Inflammatory macrophage treated with lipopolysaccharide for 1 hour (primary cell): ENCODE results near the gene ABCA4.
A peak's percentile ranks its signal among the peaks of the same experiment; 100 is the strongest.

Experiments
- DNase-seq, 2 donors: peaks; one replicate each; pipeline ENCODE4 v3.0.0-alpha.2; 2020 to 2022

ABCA4 gene

DNA sequence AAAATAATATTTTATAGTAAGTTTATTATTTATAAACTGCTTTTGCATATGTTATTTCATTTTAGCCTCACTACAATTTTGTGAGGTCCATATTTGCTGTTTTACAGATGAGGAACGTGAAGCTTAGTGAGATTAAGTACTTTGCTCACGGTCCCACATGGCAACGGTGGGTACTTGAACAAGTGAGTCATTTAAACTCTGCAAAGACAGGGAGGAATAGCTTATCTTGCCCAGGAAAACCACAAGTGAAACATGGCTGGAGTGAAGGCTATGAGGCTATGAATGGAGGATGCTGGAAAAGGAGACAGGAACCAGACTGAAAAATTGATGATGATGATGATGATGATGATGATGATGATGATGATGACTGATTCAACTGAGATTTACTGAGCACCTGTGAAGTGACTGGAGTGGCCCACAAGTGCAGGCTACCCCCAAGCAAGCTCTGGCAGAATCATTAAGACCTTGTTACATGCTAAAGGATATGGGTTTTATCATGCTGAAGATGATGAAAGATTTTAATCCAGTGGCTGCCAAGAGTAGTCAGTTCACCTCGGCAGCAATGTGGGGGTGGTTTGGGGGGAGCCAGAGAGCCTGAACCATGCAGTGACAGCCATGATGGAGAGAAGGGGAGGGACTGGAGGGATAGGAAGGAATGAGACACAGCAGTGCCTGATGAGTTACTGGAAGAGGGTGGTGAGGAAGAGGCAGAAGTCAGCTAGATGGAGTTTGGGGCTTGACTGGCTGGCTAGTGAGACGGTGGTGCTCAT lies 1.4 kb upstream of the ABCA4 start:
- DNase-seq: no peak

DNA sequence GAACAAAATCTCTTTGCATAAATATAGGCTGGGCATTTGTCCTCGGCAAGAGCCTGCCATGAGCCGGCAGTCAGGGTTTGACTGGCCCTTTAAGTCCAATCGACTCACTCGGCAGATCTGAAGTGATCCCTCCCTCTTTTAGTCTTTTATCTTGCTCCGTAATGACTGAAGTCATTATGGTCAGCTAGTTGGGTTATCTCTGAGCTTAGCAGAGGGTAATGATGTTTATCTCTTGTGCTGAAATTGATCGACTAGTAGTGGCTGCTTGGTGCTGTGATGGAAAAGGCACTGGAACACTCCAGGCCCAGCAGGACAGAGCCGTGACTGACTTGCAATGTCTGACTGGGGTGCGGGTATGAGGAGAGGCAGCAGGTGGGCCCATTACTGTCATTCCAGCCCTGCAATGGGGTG lies 468 bp upstream of the ABCA4 start:
- DNase-seq: no peak

DNA sequence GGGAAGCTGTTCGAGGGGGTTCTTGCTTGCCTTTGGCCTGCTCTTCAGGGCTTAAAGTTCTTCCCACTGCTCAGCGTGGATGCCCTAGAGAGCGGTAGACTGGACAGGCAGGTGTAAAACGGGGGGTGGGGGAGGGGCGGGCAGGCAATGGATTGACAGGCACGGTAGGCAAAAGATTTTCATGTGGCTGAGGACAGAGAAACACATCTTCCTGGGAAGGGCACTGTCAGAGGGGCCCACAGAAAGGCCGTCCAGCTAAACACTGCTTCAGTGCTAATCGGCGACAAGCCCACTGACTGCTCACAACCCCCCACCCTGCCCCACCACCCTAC lies 412 bp downstream of the ABCA4 start:
- DNase-seq: no peak

DNA sequence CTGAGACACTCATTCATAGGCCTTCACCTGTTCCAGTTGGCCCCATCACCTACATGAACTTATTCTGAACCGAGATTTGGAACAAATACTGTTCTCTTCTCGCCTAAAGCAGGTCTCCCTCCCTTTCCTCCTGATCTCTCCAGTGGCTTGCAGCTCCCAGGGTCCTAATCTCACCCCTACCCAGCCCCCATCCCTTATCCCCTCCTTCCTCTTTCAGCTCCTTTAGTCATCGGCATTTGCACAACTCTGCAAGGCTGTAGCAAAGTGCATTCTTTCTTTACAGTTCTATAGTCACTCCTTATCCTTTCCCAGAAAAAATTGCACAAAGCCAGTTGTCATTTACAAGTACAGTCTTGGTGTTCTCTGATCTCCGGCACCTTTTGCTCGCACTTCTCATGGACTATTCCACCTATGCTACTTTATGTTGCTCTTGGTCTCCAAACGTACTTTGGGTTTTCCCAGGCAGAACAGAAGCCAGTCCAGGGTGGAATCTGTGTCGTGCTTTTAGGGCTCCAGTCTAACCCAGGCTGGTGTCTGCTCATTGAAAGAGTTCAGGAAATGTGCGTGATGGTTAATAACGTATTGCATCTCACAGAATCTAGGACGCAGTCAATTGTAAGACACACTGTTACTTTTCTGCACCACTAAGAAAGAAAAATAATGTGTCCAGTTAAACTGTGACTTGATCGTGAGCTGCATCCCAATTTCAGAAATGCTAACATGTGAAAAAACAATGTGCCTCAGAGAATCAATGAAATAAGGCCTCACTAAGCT lies 965 bp downstream of the ABCA4 start:
- DNase-seq: no peak

DNA sequence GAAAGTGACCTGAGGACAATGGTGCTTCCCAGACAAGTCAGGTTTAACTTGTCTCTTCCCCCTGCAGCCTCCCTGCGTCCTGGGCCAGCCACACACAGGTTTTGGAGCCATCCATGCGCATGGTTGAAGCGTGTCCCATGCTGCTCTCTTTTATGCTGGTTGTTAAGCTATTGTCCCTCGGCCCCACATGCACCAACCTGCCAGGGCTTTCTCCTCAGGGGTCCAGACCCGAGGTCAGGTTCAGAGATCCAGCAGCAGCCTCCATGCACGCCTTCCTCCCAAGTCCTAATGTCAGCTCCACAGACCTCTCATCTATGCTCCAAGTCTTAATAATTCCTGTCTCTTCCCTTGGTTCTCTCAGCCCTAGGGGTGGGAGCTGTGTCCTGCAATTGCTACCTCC lies 1.6 kb downstream of the ABCA4 start:
- DNase-seq: no peak

DNA sequence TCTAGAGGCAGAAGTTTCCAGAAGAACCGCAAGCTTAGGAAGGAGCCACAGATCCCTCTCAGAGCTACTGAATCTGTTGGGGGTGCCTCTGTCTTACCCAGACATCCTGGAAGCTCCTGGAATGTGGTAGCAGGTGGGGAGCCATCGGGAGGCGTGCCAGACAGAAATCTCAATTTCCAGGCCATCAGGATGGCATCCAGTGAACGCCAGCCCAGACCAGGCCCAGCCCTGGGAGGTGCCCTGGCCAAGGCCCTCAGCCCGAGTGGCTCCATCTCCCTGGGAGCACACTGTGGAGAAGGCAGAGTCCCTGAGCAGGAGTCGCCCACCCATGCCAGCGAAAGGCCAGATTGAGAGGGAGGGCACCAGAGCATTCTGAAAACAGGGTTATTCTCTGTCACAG lies 2.5 kb downstream of the ABCA4 start:
- no peak for DNase-seq

DNA sequence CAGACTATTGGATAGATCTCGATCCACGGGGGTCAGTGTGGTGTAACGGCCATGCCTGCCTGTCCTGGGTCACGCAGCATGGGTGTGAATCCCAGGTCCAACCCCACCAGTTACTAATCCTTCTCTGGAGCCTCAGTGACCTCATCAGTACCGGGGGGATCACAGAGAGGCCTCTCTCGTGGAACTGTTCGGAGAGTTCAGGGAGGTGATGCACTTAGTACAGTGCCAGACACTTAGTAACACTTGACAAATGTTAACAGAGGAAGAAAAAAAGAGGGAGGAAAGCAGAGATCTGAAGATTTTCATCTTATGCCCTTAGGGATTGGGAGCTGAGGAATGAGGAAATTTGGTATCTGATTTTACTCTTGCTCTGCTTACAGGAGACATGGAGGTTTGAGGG lies 2.9 kb downstream of the ABCA4 start:
- no peak for DNase-seq

DNA sequence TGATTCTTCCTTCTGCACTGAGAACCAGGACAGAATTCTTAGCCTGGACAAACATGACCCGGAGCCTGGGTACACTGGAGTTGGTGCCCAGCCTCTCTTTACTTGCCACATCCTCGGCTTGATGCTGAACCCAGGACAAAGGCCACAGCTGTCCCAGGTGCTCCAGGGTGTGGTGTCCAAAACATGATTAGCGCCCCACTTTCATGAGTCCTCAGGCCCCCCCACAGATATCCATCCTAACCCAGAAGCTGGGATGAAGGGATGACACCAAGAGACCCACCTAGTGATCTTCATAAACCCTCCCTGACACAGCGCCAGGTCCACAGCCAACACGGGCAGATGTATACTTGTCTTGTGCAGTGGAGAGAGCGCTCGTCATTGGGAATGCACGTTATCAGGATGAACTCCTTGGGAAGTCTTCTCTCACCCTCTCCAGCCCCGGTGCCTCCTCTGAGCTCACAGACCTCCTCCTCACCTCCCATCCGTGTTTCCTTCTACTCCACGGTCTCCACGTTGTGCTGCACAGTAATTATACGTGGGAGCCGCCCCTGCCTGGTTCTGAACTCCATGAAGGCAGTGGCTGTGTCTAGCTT lies 3.6 kb downstream of the ABCA4 start:
- no peak for DNase-seq

DNA sequence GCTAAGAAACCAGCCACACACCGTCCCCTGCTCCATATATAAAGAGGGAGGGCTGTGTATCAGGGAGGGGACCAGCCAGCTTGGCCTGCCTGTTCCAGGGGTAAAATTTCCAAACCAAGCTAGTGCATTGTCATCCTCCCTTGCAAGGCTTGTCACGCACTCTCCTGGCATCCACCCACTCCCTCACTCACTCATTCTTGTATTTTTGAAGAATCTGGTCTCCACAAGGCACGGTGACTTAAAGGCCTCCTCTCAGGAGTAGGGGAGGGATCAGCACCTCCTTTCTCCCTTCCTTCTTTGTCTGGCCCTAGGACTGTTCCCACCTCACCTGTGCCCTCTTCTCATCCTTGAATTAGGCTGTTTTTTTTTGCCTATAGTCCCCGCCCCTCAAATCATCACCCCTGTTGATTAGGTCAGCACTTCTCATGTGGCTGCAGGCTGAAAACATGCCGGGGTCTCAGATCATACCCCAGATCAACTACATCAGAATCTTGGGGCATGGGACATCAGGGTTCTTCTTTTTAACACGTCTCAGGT lies 5.0 kb downstream of the ABCA4 start:
- no peak for DNase-seq

DNA sequence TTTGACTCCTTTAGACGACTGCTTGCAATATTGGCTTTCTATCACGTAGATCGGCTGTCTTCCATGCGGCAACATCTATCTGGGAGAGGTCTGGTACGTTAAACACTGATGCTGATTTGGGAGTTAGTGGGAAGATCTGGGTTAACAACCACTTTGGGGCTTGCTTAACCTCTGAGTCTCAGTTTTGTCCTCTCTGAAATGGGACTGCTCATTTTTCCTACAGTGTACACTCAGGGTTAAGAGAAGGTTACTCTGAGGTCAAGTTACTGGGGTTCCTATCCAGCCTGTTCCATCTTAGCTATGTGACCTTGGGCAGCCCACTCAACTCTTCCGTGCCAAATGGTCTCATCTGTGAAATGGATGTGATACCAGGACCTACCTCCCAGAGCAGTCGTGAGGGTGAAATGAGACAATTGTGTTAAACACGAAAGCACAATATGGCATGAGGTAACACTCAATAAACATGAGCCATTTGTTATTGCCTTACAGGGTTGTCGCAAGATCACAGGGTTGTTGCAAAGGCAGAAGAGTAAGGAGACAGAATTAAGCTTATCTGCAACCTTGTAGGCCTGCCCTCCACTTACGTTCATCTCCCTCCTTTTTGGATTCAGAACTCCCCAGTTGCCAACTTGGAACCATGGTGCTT lies 5.6 kb downstream of the ABCA4 start:
- DNase-seq: no peak

DNA sequence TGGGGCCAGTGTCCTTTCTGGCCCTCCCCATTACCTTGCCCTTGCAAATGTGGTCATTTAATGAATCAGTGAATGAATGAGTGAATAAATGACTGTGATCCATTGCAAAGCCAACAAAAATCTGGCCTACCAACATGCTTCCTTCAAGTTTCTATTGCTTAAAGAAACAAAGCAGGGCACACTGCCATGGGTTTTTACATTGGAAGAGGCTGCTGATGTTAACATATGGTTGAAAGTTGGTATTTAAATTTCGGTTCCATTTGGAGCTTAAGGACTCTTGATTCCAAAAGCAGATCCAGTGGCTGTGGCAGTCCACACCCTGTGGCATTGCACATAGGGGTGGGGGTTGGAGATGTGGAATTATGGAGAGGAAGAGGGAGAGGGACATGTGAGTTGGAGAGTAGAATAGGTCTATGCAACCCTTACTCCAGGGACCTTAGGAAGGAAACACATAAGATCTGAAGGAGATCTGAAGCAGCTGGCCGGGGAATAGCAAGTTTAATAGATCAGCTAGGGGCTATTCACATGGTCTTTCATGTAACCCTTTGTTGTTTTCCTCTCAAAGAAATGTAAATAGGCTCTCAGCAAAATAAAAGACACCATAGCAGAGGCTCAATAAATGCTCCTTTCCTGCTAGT lies 7.2 kb downstream of the ABCA4 start:
- no peak for DNase-seq

DNA sequence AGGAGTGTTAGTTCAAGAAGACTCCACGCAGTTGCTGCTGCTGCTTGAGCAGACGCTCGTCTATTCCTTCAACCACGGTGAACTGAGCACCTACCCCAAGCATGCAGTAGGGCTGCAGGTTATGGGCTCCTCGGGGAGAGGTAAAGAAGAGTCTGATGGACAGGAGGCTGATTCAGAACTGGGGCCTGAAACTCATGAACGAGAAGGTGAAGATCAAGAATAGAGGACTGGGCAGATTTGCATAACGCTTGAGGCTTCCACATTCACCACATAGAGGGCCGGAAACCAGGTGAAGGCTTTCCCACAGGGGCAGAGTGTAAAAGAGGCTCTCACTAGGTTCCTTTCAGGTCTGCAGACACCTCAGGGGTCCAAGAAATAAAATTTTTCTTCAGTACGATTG lies 9.1 kb downstream of the ABCA4 start:
- DNase-seq: no peak

DNA sequence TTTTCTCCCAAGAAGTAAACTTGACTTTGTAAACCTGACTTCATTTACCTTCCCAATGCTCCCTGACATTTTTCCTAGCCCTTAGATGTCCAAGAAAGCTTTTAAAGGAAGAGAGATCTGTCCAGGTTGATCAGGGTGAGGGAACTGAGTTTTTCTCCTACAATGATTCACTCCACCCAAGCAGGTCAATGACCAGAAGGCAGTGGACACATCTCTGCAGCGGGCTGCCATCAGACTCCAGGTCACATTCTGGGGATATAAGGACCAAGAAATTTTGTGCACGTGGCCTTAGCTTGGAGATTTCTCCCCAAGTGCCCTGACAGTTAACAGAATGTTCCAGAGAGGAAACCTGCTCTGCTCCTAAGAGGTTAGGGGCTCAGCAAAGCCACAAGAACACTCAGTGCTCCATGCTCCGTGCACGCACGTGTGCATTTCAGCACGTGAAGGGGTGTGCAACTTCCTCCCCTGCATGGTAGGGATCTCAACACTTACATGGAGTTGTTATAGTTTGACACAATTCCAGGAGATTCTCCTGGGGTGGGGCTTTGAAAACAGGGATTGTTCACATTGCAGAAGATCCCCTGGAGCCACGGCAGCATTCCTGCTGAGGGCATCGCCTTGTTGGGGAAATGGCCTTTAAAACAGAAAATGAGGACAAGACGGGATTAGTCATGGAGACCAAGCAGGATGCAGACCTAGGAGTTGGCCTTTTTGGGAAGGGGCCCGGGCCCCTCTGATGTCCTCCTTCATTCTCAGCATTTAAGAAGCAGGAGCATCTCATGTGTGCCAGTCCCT lies 9.8 kb downstream of the ABCA4 start:
- DNase-seq: no peak

DNA sequence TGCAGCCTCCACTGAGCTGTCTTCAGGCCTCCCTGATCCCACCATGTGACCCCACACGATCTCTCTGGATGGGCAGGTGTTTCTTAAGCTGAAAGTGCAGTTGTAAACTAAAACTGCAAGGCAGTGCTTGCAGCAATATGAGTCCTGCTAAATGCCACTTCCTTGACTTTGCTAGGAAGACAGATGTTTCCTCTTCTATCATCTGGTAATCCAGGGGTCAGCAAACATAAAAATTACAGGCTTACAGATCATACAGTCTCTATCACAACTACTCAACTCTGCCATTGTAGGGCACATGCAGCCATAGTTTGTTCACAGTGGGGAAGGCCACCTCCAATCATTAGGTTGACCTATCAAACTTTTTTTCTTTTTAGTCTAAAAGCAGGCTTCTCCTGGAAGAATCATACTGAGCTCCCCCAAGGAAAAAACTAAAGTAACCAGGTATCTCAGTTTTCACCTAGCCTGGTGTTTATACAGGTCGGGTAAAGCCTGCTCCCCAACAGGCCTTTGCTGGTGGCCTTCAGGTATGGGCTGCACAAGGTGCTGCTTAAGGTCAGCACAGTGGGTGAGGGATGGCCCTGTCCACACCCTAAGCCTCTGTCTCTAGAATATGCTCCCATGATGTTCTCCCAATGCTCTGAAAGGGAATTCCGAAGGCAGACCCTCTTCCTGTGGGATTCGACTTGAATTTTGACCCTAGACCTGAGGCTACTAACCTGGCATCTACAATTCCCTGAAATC lies 10.8 kb downstream of the ABCA4 start:
- DNase-seq: no peak

DNA sequence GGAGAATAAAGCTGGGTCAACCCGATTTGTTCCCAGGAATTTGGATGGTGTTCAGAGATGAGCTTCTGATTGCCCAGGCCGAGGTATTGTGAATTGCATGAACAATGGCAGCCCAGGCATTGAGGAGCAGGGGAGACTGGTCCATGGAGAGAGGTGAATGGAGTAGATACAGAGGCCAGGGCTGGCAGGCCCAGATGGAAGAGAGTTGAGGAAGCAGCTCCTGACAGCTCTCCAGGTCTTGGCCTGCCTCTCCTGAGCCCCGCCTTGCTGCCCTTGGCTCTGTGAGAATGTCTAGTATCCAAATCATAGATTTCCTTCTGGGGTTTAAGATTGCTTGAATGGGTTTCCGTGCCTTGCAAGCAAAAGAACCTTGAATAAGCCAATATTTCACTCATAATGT lies 11.5 kb downstream of the ABCA4 start:
- no peak for DNase-seq

DNA sequence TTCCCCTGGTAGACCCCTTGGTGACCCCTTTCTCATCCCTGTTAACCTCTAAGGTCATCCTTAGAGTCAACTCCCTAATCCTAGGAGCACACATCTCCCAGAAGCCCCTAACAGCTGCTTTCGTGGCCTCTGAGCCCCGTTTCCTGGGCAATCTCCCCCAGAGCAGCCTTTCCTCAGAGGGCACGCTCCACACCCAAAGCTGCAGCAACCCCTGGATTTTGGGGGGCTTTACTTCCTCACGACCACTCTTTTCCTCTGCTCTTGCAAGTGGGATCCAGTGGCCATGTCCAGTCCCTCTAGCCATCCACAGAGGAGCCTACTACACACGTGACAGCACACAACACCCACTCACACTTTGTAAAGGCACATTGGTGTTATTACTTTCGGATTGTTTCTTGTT lies 13.8 kb downstream of the ABCA4 start:
- no peak for DNase-seq

DNA sequence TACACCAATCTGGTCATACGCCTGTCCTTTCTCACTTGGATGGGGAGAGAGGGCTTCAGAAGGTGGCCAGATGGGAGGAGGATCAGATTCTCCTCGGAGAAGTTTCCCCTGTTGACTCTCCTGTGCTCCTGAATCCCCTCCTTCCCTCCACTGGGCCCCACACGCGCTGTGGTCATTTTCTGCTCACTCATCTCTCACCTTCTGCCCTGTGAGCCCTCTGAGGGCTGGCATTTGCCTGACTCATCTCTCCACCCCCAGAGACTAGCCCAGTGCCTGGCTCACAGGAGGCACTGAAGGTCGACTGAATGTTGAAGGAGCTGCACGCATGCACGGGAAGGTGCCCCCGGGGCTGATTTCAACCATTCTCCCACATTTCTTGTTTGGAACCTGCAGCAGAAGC lies 14.2 kb downstream of the ABCA4 start:
- no peak for DNase-seq

DNA sequence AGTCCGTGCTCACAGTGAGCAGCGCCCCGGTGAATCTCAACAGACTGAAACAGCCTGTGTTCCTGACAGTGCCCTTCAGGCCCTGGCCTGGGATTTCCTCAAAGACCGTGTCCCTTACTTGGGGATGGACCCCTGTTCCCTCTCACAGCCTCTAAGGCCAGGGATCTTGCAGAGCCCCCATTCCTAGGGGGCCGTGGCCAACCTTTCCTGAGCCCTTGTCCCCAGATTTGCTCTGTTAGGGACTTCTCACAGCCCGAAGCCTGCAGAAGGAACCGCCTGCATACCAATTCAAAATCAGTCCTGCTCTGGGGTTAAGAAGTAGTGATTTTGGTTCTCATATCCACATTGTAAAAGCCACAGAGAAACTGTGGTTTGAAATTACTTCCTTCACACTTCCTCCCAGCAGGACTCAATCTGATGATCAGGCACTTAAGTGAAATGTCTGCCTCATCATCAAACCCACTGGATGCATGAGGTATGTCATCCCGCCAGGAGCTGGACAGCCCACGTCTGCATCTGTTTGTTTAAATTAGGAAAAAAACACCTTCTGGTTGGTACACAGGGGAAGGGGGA lies 14.9 kb downstream of the ABCA4 start:
- peak; percentile 8 to 22 for DNase-seq

DNA sequence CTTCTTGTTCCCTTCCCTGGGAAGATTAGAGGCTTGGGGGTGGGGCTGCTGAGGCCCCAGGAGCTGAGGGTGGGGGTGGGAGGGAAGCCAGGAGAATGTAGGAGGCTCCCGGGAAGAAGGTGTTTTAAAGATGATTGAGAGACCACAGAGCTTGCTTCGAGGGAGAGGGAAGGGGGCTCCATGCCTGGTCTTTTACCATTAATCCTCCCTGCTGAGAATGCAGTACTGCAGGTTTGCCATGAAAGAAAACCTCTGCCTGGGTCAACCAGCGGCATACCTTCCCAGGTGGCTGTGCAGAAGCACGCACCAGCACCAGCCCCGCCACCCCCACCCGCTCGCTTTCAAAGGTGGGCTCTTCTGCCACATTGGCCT lies 15.4 kb downstream of the ABCA4 start:
- no peak for DNase-seq

DNA sequence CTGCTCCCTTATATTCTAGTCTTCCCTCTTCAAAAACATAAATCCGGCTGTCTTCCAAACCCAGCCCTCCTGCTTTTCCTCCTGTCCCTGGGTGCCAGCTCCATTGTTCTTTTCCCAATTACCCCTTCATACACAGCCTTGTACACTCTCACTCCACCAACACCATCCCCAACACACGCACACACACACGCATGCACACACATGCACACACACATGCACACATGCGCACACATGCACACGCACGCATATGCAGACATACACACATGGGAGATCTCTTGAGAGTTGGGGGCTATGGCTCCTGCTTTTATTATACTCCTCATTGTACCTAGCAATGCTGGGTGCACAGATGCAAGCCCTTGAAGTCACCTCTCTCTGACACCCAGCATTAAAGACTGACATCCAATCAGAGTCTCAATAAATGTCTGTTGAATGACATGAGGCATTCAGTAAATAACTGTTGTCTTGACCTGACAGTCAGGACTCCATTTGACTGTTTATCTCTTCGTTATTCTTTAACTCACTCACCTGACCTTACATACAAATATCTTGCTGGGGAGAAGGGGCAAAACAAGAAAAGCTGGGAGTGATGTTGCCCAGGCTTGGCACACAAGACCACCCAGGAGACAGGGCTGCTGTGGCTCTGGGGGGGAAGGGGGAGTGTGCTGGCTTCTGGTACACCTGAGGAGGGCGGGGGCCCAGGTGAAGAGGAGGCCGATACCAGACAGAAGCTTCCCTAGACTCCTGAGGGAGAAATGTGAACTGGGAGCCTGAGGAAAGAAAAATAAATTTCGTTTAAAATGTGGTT lies 16.0 kb downstream of the ABCA4 start:
- DNase-seq: no peak
